Breast epithelium (tissue), 4 donors: ENCODE data around the gene PRKACA. TPM values are rescaled to one million over a fixed set of nuclear protein-coding genes. Genes with fewer than 3 reads are reported as not detected.

ENCODE experiments used
- DNase-seq, 2 donors: peaks; one replicate each; pipeline ENCODE4 v3.0.0-alpha.2; 2019; ENCODE audit warnings: low spot score in 2 of 2
- H3K27ac ChIP-seq, 2 donors: fragments of 200-600 bp; sonication (generic) in 1 of 2; one replicate each; pipeline ENCODE4 v1.5.1; 2016 to 2019; ENCODE audit warnings: mild to moderate bottlenecking in 1 of 2
- H3K27me3 ChIP-seq, 2 donors: fragments of 200-600 bp; sonication (generic) in 1 of 2; one replicate each; pipeline versions ENCODE4 v1.5.1 to v1.6.0; 2017 to 2019; ENCODE audit warnings: control low read depth in 1 of 2, mild to moderate bottlenecking in 1 of 2
- H3K36me3 ChIP-seq: fragments of 200-600 bp; one replicate; pipeline ENCODE4 v1.5.1; 2019
- H3K4me1 ChIP-seq, 2 donors: fragments of 200-600 bp; sonication (generic); one replicate each; pipeline ENCODE4 v1.5.1; 2016 to 2019; ENCODE audit warnings: control low read depth in 1 of 2
- H3K4me3 ChIP-seq, 3 donors: fragments of 200-600 bp; sonication (generic); 1 replicate in 2 of 3; 2 replicates in 1 of 3; pipeline ENCODE4 v1.5.1; 2016 to 2019; ENCODE audit warnings: mild to moderate bottlenecking in 3 of 3, moderate library complexity in 2 of 3
- H3K9me3 ChIP-seq, 2 donors: fragments of 200-600 bp; sonication (generic) in 1 of 2; one replicate each; pipeline ENCODE4 v1.5.1; 2016 to 2019; ENCODE audit warnings: control low read depth in 1 of 2
- CTCF ChIP-seq, 3 donors: fragments of 450-650 bp; IDR thresholded peaks; one replicate each; pipeline ENCODE4 v1.5.1; 2016 to 2017; ENCODE audit warnings: antibody characterized with exemption in 3 of 3, mild to moderate bottlenecking in 3 of 3, moderate library complexity in 3 of 3
- POLR2A ChIP-seq: fragments of 450-650 bp; IDR thresholded peaks from one replicate; pipeline ENCODE4 v1.6.1; 2016; ENCODE audit warnings: antibody characterized with exemption, mild to moderate bottlenecking, moderate library complexity
- POLR2AphosphoS5 ChIP-seq, 3 donors: sonication (generic); formaldehyde crosslinking; IDR thresholded peaks; one replicate each; pipeline ENCODE4 v1.6.1; 2017; ENCODE audit warnings: antibody characterized with exemption in 3 of 3
- intact Hi-C: fragments of 100-400 bp; cut with DNase I; formaldehyde crosslinking; loops from one replicate; pipeline ENCODE4 v1.15.1; 2023; ENCODE audit warnings: low total_unique reads
- total RNA-seq, 3 donors: library from RNA; depleted of rRNA; stranded (reverse); fragments of >200 nt; gene quantifications; one replicate each; pipeline ENCODE4 v1.1.0, GENCODE V29; 2016

PRKACA gene
- total RNA-seq, 3 donors from 2014 or later: 27.2 to 44.8 (median 35.4) TPM

GRCh38 chr19:14107581-14108461 is 9.7 kb downstream of the PRKACA start:
- Histone ChIP-seq H3K4me1 (peaks cover 0 to 8% of the 10 kb centered on the region in 2 donors), H3K27me3 (no peaks in the 10 kb centered on the region), H3K4me3 (no peak overlapping the region), H3K9me3 (no peaks in the 10 kb centered on the region), H3K27ac (peak overlapping the region; percentile 54 to 55), H3K36me3 (no peaks in the 10 kb centered on the region)
- DNase-seq: no peak
- no peak for TF ChIP-seq POLR2AphosphoS5 (IDR thresholded peaks at IDR 0.05)
- TF ChIP-seq CTCF (IDR thresholded peaks at IDR 0.05): no peak
- TF ChIP-seq POLR2A: no peak
- intact Hi-C loops: no loop called here

- DNase-seq: no peak
- TF ChIP-seq POLR2AphosphoS5 (IDR thresholded peaks at IDR 0.05) (no peak), POLR2A (no peak), CTCF (IDR thresholded peaks at IDR 0.05) (no peak)
- Histone ChIP-seq H3K4me3 (no peak overlapping the region), H3K27ac (peak overlapping the region in 1 of 2 donors; percentile 55), H3K27me3 (no peaks in the 10 kb centered on the region), H3K4me1 (no peaks in the 10 kb centered on the region), H3K9me3 (no peaks in the 10 kb centered on the region), H3K36me3 (no peaks in the 10 kb centered on the region)
- intact Hi-C loops: no loop called here
These were observed 10.7 kb downstream of the PRKACA start for GRCh38 chr19:14106840-14107239.

GRCh38 chr19:14105680-14106079 is 11.9 kb downstream of the PRKACA start:
- DNase-seq: no peak
- H3K4me1 ChIP-seq: no peaks in the 10 kb centered on the region
- TF ChIP-seq POLR2AphosphoS5 (IDR thresholded peaks at IDR 0.05) (no peak), POLR2A (no peak), CTCF (IDR thresholded peaks at IDR 0.05) (no peak)
- H3K36me3 ChIP-seq: no peaks in the 10 kb centered on the region
- intact Hi-C loops: no loop called here
- no peak overlapping the region for H3K4me3 ChIP-seq
- H3K27me3 ChIP-seq: no peaks in the 10 kb centered on the region
- H3K27ac ChIP-seq: no peak overlapping the region
- H3K9me3 ChIP-seq: no peaks in the 10 kb centered on the region

- H3K36me3 ChIP-seq: no peaks in the 10 kb centered on the region
These were observed 14.3 kb downstream of the PRKACA start for GRCh38 chr19:14103310-14103709.

More at GRCh38 chr19:14103310-14103709, 14.3 kb downstream of the PRKACA start:
- TF ChIP-seq POLR2A (no peak), POLR2AphosphoS5 (IDR thresholded peaks at IDR 0.05) (no peak), CTCF (IDR thresholded peaks at IDR 0.05) (no peak)
- Histone ChIP-seq H3K27ac (peak overlapping the region in 1 of 2 donors; percentile 4), H3K9me3 (no peaks in the 10 kb centered on the region), H3K4me1 (no peaks in the 10 kb centered on the region), H3K27me3 (no peaks in the 10 kb centered on the region), H3K4me3 (no peak overlapping the region)
- no peak for DNase-seq
- intact Hi-C loops: no loop called here
